GM19099 (cell line): ENCODE measurements around the gene NPTX1.

Experiments used
- POLR2A ChIP-seq: IDR thresholded peaks from 3 replicates; pipeline ENCODE4 v1.6.1; 2011; ENCODE audit warnings: low read depth; ENCODE audit not compliant: insufficient read length; ENCODE audit errors: extremely low read depth

Gene NPTX1, protein sequence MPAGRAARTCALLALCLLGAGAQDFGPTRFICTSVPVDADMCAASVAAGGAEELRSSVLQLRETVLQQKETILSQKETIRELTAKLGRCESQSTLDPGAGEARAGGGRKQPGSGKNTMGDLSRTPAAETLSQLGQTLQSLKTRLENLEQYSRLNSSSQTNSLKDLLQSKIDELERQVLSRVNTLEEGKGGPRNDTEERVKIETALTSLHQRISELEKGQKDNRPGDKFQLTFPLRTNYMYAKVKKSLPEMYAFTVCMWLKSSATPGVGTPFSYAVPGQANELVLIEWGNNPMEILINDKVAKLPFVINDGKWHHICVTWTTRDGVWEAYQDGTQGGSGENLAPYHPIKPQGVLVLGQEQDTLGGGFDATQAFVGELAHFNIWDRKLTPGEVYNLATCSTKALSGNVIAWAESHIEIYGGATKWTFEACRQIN

GRCh38 chr17:80475910-80476876, at the start of gene NPTX1:
Gene NPTX1 (minus strand): TSS chr17:80476607. CDS start chr17:80476446, 161 bp downstream.
- no peak for TF ChIP-seq POLR2A

GRCh38 chr17:80523956-80524712, 47.7 kb upstream of the NPTX1 start:
- no peak for TF ChIP-seq POLR2A

GRCh38 chr17:80523054-80523744, 46.8 kb upstream of the NPTX1 start:
- TF ChIP-seq POLR2A = no peak

- TF ChIP-seq POLR2A = no peak
These were observed 44.5 kb upstream of the NPTX1 start for GRCh38 chr17:80520810-80521455.

DNA sequence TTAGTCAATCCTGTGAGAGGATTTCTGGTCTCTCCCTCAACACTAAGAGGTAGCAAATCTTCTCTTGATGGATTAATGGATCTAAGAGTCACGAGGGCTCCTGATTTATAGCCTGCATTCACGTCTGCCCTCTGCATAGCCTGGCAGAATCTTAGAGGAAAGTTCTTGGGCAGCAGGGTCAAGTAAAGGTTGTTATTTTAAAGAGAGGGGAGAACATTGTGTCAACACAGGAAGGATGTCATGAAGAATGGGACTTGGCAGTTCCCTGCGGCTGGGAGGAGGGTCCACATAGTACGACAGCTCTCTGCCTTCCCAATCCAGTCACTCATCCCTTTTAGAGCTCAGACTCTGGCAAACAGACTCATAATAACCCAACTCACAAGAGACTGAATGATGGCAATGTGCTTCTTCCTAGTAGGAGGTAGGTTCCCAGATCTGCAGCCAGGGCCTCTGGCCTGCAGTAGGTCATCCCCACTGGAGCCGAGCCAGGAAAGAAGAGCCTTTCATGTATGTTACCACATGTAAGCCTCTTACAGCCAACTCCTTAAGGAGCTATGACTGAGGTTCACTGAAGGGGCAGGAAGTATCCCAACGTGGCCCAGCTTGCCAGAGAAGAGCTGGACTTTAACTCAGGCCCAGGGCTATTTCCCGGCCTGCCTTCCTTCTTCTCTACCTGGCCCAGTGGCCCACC, 42.8 kb upstream of the NPTX1 start:
- TF ChIP-seq POLR2A = no peak

DNA sequence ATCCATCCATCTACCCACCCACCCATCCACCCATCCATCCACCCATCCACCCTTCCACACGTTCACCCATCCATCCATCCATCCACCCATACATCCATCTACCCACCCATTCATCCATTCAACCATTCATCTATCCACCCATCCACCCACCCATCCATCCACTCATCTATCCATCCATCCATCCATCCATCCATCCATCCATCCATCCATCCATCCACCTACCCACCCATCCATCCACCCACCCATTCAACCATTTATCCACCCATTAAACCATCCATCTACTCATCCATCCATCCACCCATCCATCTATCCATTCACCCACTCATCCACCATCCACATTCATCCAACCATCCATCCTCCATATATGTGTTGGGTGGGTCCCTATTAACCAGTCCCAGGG, 42.0 kb upstream of the NPTX1 start:
- no peak for TF ChIP-seq POLR2A

DNA sequence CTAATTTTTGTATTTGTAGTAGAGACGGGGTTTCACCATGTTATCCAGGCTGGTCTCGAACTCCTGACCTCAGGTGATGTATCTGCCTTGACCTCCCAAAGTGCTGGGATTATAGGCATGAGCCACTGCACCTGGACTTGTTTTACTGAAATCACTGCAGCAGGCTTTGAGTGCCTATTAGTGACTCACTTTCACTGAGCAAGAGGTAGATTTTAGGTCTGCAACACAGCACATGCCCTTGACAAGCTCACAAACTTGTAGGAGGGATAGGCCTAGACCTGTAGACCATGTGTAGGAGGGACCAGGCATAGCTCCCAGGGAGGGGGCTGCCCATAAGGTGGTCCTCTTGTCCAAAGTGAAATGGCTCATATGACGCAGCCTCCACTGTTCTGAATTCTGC, 41.2 kb upstream of the NPTX1 start:
- no peak for TF ChIP-seq POLR2A

DNA sequence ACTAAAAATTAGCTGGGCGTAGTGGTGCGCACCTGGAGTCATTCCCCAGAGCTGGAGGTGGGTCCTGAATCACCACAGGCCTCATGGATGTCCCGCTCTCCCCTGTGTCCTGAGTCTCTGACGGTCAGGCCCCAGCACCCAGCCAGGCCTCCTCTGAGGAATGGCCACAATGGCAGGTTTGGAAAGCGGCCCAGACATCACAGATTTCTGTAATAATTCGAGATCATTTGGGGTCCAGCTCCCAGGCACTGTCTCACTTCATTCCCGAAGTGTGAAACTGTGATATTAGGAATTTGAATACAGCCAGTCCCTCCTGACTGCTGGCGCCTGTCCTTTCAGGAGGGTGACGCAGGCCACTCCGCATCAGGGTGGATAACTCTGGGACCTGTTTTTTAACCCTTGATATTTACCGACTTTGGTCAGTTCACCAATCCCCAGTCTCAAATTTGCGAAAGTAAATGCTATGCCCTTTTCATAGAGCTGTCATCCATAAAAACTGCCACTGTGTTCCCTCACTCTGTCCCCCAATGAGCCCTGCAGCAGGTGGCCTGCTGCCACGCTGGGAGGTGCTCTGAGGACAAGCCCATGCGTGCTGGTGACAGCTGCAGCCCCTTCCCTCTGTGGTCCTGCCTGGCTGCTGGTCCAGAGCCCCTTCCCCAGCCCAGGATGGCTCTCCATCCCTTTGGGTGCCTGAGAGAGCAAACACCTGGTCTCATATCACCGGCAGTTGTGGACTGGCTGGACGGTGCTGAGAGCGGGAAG, 39.9 kb upstream of the NPTX1 start:
- TF ChIP-seq POLR2A = no peak

DNA sequence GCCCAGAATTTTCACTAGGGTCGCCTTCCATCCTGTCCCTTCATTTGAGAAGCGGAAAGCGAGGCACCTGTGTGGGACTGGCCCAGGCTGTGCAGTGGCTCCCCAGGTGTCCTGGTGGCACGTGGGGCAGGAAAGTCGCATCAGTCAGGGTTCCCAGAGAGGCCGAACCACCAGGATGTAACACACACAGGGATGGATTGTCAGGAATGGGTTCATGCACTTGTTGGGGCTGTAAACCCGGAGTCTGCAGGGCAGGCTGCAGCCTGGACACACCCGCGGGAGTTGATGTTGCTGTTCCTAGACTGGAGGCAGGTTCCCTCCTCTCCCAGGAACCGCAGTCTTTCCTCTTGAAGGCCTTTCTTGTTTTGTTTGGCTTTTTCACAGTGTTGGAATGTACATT, 37.5 kb upstream of the NPTX1 start:
- no peak for TF ChIP-seq POLR2A

DNA sequence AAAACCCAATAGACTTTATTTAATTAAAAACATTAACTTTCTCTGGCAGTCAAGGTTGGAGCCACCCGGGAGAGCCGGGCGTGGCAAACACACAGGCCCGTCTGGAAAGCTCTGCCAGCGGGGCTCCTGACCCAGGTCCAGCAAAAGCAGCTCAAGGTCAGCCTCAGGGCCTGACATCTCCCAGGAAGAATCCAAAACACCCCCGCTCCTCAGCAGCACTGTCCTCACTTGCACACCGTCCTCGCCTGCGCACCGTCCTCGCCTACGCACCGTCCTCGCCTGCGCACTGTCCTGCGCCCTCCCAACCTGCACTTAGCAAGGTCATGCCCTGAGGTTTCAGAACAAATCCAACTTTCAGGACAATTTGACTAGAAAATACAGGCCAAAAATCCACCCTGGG, 36.8 kb upstream of the NPTX1 start:
- no peak for TF ChIP-seq POLR2A

DNA sequence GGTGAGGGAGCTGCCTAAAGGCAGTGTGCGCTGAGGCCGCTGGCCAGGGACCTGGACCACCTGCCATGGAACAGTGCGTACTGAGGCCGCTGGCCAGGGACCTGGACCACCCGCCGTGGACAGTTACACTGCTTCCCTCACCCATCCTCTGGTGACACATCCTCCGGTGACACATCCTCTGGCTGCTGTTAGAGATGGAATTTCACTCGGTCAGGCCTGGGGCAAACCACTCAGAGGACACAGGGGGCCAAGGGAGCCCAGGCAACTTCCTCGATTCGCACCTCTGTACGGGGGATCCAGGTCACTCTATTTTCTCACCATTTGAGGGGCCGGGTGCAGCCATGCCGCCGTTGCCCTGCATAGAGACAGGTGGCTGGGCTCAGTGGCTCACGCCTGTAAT, 35.8 kb upstream of the NPTX1 start:
- TF ChIP-seq POLR2A = no peak
